ENCODE data around the gene CELF2. TPM values are rescaled to one million over a fixed set of nuclear protein-coding genes. Genes with fewer than 3 reads are reported as not detected.

The CELF2 gene
- total and polyA plus RNA-seq, 2 experiments from 2014 or later, result 14.4 to 26.5 TPM

DNA sequence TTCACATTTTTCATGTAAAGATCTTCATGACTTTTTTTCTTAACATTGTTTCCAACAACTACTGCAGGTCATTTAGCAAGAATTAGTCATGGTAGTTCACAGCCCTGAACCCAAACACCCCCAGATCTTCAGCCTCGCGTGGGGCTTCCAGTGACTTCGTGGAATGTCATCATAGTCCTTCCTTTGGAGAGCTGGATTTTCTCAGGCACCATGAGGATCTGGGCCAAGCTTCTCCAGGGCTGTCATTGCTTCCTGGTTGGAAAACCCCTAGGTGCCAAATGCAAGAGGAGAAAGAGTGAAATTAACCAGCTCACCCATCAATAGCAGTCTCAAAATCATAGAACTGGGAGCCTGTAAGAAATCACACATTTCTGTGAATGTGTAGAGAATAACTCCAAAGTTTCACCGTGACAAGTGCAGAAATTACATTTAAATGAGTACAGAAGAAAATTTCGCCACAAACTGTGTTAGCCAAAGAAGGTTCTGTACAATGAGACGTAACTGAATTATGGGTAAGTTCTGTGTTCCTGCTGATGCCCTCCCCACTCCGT lies 175.4 kb downstream of the CELF2 start:
- DNase-seq, result no peak
- no peaks in the 10 kb centered on the region for H3F3A ChIP-seq (ENCODE audit: insufficient read depth)
- no peaks in the 10 kb centered on the region for H3K27me3 ChIP-seq (replicated peaks; ENCODE audit: insufficient read depth)
- no peak overlapping the region for H3K27ac ChIP-seq
- H4K20me1 ChIP-seq (ENCODE audit: insufficient read depth), result no peaks in the 10 kb centered on the region
- no peaks in the 10 kb centered on the region for H3K9me2 ChIP-seq (ENCODE audit: insufficient read depth)
- H3K9ac ChIP-seq, result no peak overlapping the region
- 59 to 69% methylated on average over 7 of the region's 7 CpGs for WGBS, 2 experiments (ENCODE audit: low coverage in 1 of 2, low lambda C conversion rate in 2 of 2, missing lambda C conversion rate in 2 of 2)
- H3K36me3 ChIP-seq (ENCODE audit: low read depth), result no peaks in the 10 kb centered on the region
- H3K79me2 ChIP-seq (ENCODE audit: insufficient read depth), result no peaks in the 10 kb centered on the region
- no peaks in the 10 kb centered on the region for H3K4me1 ChIP-seq (ENCODE audit: insufficient read depth)
- TF ChIP-seq EZH2 (IDR thresholded peaks at IDR 0.05; ENCODE audit: insufficient read depth, poor library complexity, severe bottlenecking) (no peak), EZH2phosphoT487 (IDR thresholded peaks at IDR 0.05; ENCODE audit: insufficient read depth, low read depth) (no peak)
- H3K4me2 ChIP-seq (ENCODE audit: unreplicated experiment), result no peak overlapping the region
- no peak overlapping the region for H2AFZ ChIP-seq
- no peak overlapping the region for H3K4me3 ChIP-seq
- H3K9me3 ChIP-seq (ENCODE audit: low read depth), result no peaks in the 10 kb centered on the region
- in situ Hi-C loops (cut with MboI), result no loop called here

GRCh38 chr10:11194859-11195586 lies 177.4 kb downstream of the CELF2 start:
- in situ Hi-C loops (cut with MboI), result no loop called here
- no peak overlapping the region for H2AFZ ChIP-seq
- DNase-seq, result no peak
- H3K27ac ChIP-seq, result no peak overlapping the region
- no peaks in the 10 kb centered on the region for H3K79me2 ChIP-seq (ENCODE audit: insufficient read depth)
- H3K4me3 ChIP-seq, result no peak overlapping the region
- no peaks in the 10 kb centered on the region for H4K20me1 ChIP-seq (ENCODE audit: insufficient read depth)
- H3K9ac ChIP-seq, result no peak overlapping the region
- no peak overlapping the region for H3K4me2 ChIP-seq (ENCODE audit: unreplicated experiment)
- no peaks in the 10 kb centered on the region for H3K36me3 ChIP-seq (ENCODE audit: low read depth)
- H3K9me3 ChIP-seq (ENCODE audit: low read depth), result no peaks in the 10 kb centered on the region
- H3K4me1 ChIP-seq (ENCODE audit: insufficient read depth), result no peaks in the 10 kb centered on the region
- no peaks in the 10 kb centered on the region for H3F3A ChIP-seq (ENCODE audit: insufficient read depth)
- no peaks in the 10 kb centered on the region for H3K27me3 ChIP-seq (replicated peaks; ENCODE audit: insufficient read depth)
- 62 to 65% methylated on average over 8 of the region's 8 CpGs for WGBS, 2 experiments (ENCODE audit: low coverage in 1 of 2, low lambda C conversion rate in 2 of 2, missing lambda C conversion rate in 2 of 2)
- H3K9me2 ChIP-seq (ENCODE audit: insufficient read depth), result no peaks in the 10 kb centered on the region
- TF ChIP-seq EZH2 (IDR thresholded peaks at IDR 0.05; ENCODE audit: insufficient read depth, poor library complexity, severe bottlenecking), result no peak
- no peak for TF ChIP-seq EZH2phosphoT487 (IDR thresholded peaks at IDR 0.05; ENCODE audit: insufficient read depth, low read depth)

DNA sequence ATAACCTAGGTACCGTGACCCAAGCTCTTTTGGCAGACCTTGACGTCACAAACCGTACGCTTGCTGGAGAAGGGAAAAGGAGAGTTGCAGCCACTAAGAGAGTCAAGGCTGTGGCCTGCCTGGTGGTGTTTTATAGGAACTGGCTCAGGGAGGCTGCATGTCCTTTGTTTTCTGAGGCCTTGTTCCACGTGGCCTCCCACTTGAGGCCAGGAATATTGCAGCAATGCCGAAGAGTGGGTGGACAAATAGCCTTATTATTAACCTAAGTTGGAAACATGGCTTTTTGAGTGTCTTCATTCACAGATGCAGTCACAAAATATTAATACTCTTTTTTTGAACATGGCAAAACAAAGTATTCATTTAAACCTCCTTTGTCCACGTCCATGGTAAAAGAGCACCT lies 178.0 kb downstream of the CELF2 start:
- Histone ChIP-seq H3K9me3 (ENCODE audit: low read depth) (no peaks in the 10 kb centered on the region), H3K9me2 (ENCODE audit: insufficient read depth) (no peaks in the 10 kb centered on the region), H4K20me1 (ENCODE audit: insufficient read depth) (no peaks in the 10 kb centered on the region), H2AFZ (no peak overlapping the region), H3K27me3 (replicated peaks; ENCODE audit: insufficient read depth) (no peaks in the 10 kb centered on the region), H3K27ac (no peak overlapping the region), H3K79me2 (ENCODE audit: insufficient read depth) (no peaks in the 10 kb centered on the region), H3K4me1 (ENCODE audit: insufficient read depth) (no peaks in the 10 kb centered on the region), H3K4me3 (no peak overlapping the region), H3F3A (ENCODE audit: insufficient read depth) (no peaks in the 10 kb centered on the region), H3K36me3 (ENCODE audit: low read depth) (no peaks in the 10 kb centered on the region), H3K9ac (no peak overlapping the region), H3K4me2 (ENCODE audit: unreplicated experiment) (no peak overlapping the region)
- TF ChIP-seq EZH2 (IDR thresholded peaks at IDR 0.05; ENCODE audit: insufficient read depth, poor library complexity, severe bottlenecking) (no peak), EZH2phosphoT487 (IDR thresholded peaks at IDR 0.05; ENCODE audit: insufficient read depth, low read depth) (no peak)
- no peak for DNase-seq
- in situ Hi-C loops (cut with MboI), result no loop called here
- 83 to 86% methylated on average over 7 of the region's 7 CpGs for WGBS, 2 experiments (ENCODE audit: low coverage in 1 of 2, low lambda C conversion rate in 2 of 2, missing lambda C conversion rate in 2 of 2)

DNA sequence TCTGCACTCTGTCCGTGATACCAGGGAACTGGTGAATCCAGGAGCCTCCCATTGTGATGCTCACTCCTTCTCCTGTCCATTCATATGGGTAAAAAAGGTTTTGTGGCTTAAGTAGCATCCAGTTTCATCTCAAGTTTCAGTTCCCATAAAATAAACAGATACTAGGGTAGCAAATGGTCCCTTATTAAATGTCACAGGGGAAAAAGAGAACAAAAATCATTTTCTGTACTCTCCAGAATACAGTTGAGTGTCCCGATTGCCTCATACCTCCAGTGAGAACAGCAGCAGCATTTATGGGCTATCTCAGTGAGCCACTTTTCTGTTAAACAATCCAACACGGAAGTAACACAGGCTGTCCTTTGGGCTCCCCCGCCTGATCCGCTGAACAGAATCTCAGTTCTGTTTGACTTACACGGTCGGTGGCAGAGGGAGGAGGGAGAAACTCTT lies 179.6 kb downstream of the CELF2 start:
- peak; percentile 33 for DNase-seq
- H3K27me3 ChIP-seq (replicated peaks; ENCODE audit: insufficient read depth), result no peaks in the 10 kb centered on the region
- TF ChIP-seq EZH2 (IDR thresholded peaks at IDR 0.05; ENCODE audit: insufficient read depth, poor library complexity, severe bottlenecking), result no peak
- TF ChIP-seq EZH2phosphoT487 (IDR thresholded peaks at IDR 0.05; ENCODE audit: insufficient read depth, low read depth), result no peak
- H3F3A ChIP-seq (ENCODE audit: insufficient read depth), result no peaks in the 10 kb centered on the region
- WGBS, 2 experiments (ENCODE audit: low coverage in 1 of 2, low lambda C conversion rate in 2 of 2, missing lambda C conversion rate in 2 of 2), result 15 to 16% methylated on average over 7 of the region's 7 CpGs
- no peak overlapping the region for H2AFZ ChIP-seq
- no peak overlapping the region for H3K4me2 ChIP-seq (ENCODE audit: unreplicated experiment)
- H3K27ac ChIP-seq, result no peak overlapping the region
- H3K9me3 ChIP-seq (ENCODE audit: low read depth), result no peaks in the 10 kb centered on the region
- H3K4me3 ChIP-seq, result no peak overlapping the region
- no peaks in the 10 kb centered on the region for H3K9me2 ChIP-seq (ENCODE audit: insufficient read depth)
- H3K9ac ChIP-seq, result no peak overlapping the region
- in situ Hi-C loops (cut with MboI), result no loop called here
- no peaks in the 10 kb centered on the region for H4K20me1 ChIP-seq (ENCODE audit: insufficient read depth)
- no peaks in the 10 kb centered on the region for H3K79me2 ChIP-seq (ENCODE audit: insufficient read depth)
- no peaks in the 10 kb centered on the region for H3K36me3 ChIP-seq (ENCODE audit: low read depth)
- no peaks in the 10 kb centered on the region for H3K4me1 ChIP-seq (ENCODE audit: insufficient read depth)

Data from GM23248 (cell line).